NOMO-1 treated with DMSO at 0.1 percent for 48 hours (cell line): Measurements from ENCODE around the gene DNAH6.
"Not testable (repeated sequence)": the region's sequence is repeated elsewhere in the genome, so short reads cannot be mapped to it uniquely, and the experiment has no call there.

ENCODE experiments used
- DNase-seq: peaks from one replicate; lab custom pipeline; 2025; ENCODE audit not compliant: unreplicated experiment; lab: John Stamatoyannopoulos, UW

DNAH6 gene

DNA sequence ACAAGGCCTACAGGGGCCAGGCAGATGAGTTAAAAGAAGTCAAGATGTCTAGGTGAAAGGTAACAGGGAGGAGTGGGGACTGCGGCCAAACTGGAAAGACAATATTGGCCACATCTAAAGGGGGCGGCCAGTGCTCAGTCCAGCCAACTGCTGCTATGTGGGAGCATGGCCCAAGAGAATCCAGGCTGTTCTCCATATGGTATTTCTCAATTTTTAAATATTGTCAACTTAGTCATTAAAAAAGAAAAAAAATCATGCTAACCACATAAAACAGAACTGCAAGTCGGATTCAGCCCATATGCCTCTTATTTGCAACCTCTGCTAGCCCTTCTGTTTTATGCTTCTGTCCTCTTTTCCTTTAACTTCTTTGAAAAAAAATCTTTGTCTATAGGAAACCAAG lies 349.8 kb downstream of the DNAH6 start:
- DNase-seq: no peak

DNA sequence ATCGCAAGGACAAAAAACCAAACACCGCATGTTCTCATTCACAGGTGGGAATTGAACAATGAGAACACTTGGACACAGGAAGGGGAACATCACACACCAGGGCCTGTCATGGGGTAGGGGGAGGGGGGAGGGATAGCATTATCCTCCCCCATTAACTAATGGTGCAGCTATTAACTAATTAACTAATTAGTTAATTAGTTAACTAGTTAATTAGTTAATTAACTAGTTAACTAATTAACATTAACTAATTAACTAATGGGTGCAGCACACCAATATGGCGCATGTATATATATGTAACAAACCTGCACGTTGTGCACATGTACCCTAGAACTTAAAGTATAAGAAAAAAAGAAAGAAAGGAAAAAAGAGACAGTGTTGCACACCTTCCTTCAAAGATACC lies 352.0 kb downstream of the DNAH6 start:
- not testable (repeated sequence) for DNase-seq
